ENCODE results near the gene HSD17B14.

DNA sequence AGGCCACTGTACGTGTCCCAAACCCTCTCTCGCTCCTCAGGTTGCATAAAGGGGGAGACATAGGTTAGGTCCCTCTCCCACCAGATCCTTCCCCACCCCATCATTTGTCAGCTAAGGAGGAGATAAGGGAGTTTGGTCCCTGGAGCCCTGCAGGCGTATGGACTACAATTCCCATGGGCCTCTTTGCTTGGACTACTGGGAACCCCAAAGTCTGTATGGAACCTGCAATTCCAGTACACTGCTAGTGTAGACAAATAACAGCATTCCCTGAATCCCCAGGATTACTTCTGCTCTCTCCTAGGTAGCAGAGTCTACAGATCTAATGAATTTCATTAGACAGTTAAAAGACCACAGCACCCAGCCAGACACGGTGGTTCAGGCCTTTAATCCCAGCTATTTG is 16.0 kb upstream of the HSD17B14 start:
- no peak for TF ChIP-seq TAF1 (IDR thresholded peaks at IDR 0.05; ENCODE audit: low read depth, low read length)
- TF ChIP-seq POLR2AphosphoS5 (IDR thresholded peaks at IDR 0.05; ENCODE audit: low read depth, low read length) = no peak
- no peak for TF ChIP-seq POLR2A (IDR thresholded peaks at IDR 0.05; ENCODE audit: low read depth, low read length)
